ENCODE data around the gene SUMO4.
A peak's percentile ranks its signal among the peaks of the same experiment; 100 is the strongest.

The SUMO4 gene

GRCh38 chr6:149400050-149400449, at the start of gene SUMO4:
SUMO4 (plus strand) TSS chr6:149400262; CDS start chr6:149400392, 130 bp downstream.
- DNase-seq, result no peak

DNA sequence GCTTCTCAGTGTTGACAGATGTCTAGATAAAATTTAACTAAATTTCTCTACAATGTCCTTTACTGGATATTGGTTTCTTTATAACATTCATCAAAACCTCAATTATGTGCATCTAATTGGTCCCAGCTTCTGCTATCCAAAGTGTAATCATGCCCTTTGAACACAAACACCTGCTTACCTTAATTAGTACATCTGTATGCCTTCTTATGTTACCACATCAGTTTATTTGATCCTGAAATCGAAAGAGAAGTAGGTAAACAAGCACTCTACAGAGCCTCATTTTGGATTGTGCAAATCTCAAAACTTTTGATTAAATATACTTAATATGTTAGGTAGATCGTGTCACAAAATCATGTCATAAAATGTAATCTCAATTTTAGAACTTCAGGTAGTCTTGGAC, 46.1 kb upstream of the SUMO4 start:
- no peak for DNase-seq

- no peak for DNase-seq
These were observed 43.8 kb upstream of the SUMO4 start for GRCh38 chr6:149356081-149356750.

DNA sequence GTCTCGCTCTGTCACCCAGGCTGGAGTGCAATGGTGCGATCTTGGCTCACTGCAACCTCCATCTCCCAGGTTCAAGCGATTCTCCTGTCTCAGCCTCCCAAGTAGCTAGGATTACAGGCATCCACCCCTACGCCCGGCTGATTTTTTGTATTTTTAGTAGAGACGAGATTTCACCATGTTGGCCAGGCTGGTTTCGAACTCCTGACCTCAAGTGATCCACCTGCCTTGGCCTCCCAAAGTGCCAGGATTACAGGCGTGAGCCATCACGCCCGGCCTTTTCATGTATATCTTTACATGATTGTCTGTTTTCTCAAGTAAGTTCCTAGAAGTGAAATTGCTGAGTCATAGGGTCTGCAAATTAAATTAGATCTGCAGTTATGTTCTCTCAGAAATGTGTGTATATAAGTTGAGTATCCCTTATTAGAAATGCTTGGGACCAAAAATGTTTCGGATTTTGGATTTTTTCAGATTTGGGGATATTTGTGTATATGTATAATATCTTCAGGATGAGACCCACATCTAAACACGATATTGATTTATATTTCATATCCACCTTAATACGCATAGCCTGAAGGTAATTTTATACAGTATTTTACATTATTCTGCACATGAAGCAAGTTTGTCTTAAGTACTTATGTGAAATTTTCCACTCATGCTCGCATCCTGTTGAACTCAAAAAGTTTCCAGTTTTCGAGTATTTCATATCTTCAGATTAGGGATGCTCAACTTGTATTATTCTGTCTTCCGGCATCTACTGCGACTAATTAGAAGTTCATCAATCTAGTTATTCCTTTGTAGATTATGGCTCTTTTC, 42.1 kb upstream of the SUMO4 start:
- DNase-seq, result no peak

DNA sequence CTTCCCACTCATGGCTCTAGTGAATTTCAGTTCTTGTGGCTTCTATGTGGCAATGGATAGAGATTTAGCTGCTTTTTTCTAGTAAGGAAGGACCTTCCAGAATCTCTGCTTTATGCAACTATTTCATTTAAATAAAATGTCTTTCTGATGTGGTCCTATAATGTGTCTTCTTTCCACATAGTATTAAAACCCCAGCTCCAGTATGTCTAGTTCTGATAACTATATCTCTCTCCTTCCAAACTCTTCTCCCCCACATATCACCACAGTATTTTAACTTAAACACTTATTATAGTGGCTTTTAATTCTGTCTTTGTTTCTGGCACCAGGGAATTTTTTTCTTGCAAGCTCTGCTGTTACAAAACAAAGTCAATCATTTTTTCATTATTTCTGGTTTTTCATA, 40.6 kb upstream of the SUMO4 start:
- no peak for DNase-seq

DNA sequence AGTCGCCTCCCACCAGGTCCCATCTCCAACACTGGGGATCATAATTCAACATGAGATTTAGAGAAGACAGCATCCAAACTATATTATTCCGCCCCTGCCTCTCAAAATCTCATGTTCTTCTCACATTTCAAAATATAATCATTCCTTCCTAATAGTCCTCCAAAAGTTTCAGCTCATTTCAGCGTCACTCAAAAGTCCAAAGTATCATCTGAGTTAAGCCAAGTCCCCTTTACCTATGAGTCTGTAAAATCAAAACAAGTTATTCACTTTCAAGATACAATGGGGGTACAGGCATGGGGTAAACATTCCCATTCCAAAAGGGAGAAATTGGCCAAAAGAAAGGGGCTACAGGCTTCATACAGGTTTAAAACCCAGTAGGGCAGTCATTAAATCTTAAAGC, 39.5 kb upstream of the SUMO4 start:
- DNase-seq, result no peak

DNA sequence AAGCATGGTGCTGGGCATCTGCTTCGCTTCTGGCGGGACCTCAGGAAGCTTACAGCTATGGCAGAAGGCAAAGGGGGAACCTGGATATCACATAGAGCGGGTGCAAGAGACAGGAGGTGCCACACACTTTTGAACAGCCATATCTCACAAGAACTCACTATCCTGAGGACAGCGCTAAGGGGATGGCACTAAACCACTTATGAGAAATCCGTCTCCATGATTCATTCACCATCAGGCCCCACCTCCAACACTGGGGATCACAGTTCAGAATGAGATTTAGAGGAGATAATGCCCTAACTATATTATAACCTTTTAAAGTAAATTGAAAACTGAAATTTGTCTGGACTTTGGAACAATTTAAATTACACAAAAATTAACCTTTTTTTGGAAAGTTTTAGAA, 37.8 kb upstream of the SUMO4 start:
- peak in 1 of 2 experiments; percentile 17 for DNase-seq

DNA sequence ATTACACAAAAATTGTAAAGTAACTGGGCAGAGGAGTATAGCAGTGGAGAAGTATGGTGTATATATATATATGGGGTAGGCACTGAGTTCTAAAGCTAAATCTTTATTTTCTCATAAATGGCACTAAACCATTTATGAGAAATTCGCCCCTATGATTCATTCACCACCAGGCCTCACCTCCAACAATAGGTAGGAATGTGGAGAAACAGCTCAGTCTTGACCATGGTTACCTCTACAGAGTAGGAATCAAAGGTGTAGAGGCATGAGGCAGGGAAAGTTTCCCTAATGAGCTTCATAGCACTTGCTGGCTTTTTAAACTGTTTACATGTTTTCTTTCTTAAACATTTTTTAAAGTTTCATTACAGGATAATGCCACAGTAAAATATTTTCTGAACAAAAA, 36.9 kb upstream of the SUMO4 start:
- no peak for DNase-seq

DNA sequence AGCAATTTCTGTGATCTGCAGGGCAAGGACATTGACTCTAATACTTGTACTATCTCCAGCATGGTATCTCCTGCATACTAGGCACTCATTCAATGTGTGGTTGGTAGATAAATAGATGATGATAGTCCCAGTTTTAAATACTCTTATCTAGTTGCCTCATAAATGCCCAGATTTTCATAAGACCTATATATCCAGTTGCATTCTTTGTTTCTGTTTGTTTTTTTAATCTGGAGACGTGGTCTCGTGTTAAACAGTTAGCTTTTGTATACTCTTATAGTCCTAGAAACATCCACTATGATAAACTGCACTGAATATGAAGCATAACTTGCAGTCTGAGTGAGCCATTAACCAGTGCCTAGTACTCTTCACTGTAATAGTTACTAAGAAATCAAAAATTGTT, 35.5 kb upstream of the SUMO4 start:
- no peak for DNase-seq

DNA sequence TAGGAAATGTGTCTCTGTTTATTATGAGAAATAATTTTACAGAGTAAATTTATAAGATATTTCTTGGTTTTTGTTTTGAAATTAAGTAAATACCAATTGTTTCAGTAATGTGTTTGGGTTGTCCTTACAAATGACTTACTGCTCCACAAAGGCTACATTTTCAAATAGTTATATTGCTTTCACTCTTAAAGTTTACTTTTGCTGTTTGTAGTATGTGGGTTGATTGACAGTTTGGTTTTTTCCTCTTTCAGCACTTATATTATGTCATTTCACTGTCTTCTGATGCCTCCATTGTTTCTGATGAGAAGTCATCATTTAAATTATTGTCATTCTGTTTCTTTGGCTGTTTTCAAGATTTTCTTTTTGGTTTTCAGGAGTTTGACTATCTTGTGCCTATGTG, 34.9 kb upstream of the SUMO4 start:
- no peak for DNase-seq

- no peak for DNase-seq
These were observed 33.7 kb upstream of the SUMO4 start for GRCh38 chr6:149366267-149366921.

- no peak for DNase-seq
These were observed 32.0 kb upstream of the SUMO4 start for GRCh38 chr6:149368065-149368464.

GRCh38 chr6:149371154-149371553, 28.9 kb upstream of the SUMO4 start:
- DNase-seq, result no peak

- DNase-seq, result no peak
These were observed 28.0 kb upstream of the SUMO4 start for GRCh38 chr6:149372062-149372461.

DNA sequence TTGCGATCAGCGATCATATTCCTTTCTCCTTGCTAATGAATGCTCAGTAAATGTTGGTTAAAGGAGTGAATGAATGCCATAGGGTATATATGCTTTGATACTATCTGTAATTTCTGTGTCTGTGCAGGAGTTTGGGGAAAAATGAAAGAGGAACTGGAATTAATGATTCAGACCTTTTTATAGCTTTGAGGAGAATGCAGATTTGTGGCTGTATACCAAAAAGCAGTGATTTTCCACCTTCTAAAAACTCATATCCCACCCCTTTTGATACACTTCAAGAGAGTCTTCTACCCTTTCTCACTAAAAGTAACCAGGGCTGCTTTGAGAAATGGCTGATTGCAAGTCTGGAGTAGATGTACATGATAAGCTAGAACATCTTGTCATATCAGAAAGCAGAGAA, 26.6 kb upstream of the SUMO4 start:
- no peak for DNase-seq

DNA sequence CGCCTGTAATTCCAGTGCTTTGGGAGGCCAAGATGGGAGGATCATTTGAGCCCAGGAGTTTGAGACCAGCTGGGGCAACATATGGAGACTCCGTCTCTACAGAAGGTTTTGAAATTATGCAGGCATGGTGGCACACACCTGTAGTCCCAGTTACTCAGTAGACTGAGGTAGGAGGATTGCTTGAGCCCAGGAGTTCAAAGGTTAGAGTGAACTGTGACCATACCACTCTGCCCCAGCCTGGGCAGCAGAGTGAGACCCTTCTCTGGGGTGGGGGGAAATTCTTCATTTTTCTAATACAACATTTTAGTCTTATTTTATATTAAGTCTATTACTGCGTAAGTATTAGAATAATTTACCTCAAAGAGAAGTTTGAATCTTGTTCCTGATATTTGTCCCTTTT, 20.1 kb upstream of the SUMO4 start:
- DNase-seq, result no peak

- no peak for DNase-seq
These were observed 19.5 kb upstream of the SUMO4 start for GRCh38 chr6:149380523-149380922.

GRCh38 chr6:149383371-149383770, 16.7 kb upstream of the SUMO4 start:
- DNase-seq, result no peak

DNA sequence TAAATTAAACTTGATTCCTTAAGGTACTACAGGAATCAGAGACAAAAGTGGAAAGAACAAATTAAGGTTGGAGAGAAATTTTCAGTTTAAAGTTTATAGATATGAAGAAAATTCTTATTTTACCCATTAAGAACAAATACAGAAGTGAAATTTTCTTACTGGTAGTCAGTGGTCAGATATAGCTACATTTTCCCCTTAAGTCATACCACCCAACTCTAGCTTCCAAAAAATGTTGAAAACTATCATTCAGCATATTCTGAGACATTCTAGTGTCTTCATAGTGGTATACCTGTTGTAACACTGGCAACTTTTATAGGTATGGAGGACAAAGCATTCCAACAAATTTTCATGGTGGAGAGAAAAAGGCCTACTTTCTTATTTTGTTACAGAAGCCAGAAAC, 15.6 kb upstream of the SUMO4 start:
- no peak for DNase-seq

DNA sequence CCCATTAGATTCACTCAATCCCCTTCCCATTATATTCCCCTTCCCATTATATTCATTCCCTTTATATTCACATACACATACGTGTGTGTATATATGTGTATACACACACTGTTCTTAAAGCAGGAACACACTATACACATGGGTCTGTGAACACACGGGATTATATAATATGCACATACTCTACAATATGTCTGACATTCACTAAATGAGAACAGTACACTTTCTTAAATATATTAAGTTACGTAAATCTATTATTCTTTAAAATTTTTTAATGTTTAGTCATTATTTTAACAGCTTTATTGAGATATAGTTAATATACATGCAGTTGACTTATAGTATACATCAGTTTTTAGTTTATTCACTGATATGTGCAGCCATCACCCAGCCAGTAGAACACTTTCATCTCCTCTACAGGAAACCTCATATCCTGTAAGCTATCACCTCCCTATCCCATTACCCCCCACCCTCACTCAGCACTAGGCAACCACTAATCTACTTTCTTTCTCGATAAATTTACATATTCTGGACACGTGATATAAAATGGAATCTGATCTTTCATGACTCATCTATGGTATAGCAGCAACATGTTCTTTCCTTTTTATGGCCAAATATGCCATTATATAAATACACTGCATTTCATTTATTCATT, 13.9 kb upstream of the SUMO4 start:
- no peak for DNase-seq

DNA sequence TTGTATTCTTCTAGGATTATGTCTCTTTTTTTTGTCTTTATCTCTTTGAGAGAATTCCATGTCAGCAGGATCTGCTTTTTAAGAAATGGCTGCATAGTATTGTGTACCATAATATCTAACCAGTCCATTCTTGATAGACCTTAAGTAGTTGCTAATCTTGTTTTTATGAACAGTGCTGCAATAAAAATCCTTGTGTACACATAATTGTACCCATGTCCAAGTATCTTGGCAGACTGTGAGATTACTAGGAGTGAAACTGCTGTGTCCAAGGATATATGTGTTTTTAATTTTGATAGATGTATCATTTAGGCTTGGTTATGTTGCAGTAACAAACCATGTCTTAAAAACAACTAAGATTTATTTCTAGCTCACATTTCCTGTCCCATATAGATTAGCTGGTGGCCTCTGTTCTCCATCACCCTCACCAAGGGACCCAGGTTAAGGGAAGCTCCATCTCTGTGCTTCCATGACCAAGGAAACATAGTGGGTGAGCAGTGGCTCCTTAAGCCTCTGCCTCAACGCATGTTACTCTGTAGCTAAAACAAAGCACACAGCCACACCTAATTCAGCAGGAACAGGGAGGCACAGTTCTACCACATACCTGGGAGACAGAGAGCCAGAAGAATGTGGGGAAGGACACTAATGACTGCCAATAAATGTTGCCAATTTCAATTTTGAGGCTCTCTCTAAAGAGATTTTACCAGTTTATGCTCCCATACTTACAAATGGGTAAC, 12.1 kb upstream of the SUMO4 start:
- DNase-seq, result no peak

- DNase-seq, result no peak
These were observed 10.4 kb upstream of the SUMO4 start for GRCh38 chr6:149389509-149390297.

Data from stimulated activated CD4-positive, alpha-beta T cell treated with anti-CD3 and anti-CD28 coated beads, Interleukin-4, amount 100 ng/mL, for 4 hours (primary cell).